Measurements from ENCODE around the gene SPOP.
"Not testable (repeated sequence)": the region's sequence is repeated elsewhere in the genome, so short reads cannot be mapped to it uniquely, and the experiment has no call there.

The SPOP gene

GRCh38 chr17:49677933-49678847 is at the start of gene SPOP:
Gene SPOP, minus strand, starts transcription at chr17:49678097. Its CDS starts 55,287 bp downstream, at chr17:49622810.
- DNase-seq (ENCODE audit: low read depth in 2 of 3, low spot score in 1 of 3) = peak; percentile 98 to 99 (median 99)

- no peak for DNase-seq (ENCODE audit: low read depth in 2 of 3, low spot score in 1 of 3)
Observed at GRCh38 chr17:49727380-49727779, 49.5 kb upstream of the SPOP start.

GRCh38 chr17:49725452-49726130 is 47.7 kb upstream of the SPOP start:
- DNase-seq (ENCODE audit: low read depth in 2 of 3, low spot score in 1 of 3) = no peak

GRCh38 chr17:49724552-49724951 is 46.7 kb upstream of the SPOP start:
- DNase-seq (ENCODE audit: low read depth in 2 of 3, low spot score in 1 of 3) = not testable (repeated sequence)

- DNase-seq (ENCODE audit: low read depth in 2 of 3, low spot score in 1 of 3) = no peak
Observed at GRCh38 chr17:49723423-49723822, 45.5 kb upstream of the SPOP start.

- no peak for DNase-seq (ENCODE audit: low read depth in 2 of 3, low spot score in 1 of 3)
Observed at GRCh38 chr17:49722066-49722465, 44.2 kb upstream of the SPOP start.

- peak in 1 of 3 donors; percentile 21 for DNase-seq (ENCODE audit: low read depth in 2 of 3, low spot score in 1 of 3)
Observed at GRCh38 chr17:49717371-49717861, 39.5 kb upstream of the SPOP start.

GRCh38 chr17:49716668-49717364 is 38.9 kb upstream of the SPOP start:
- DNase-seq (ENCODE audit: low read depth in 2 of 3, low spot score in 1 of 3) = no peak

- DNase-seq (ENCODE audit: low read depth in 2 of 3, low spot score in 1 of 3) = peak in 1 of 3 donors; percentile 34
Observed at GRCh38 chr17:49715717-49716279, 37.9 kb upstream of the SPOP start.

- peak in 1 of 3 donors; percentile 40 for DNase-seq (ENCODE audit: low read depth in 2 of 3, low spot score in 1 of 3)
Observed at GRCh38 chr17:49715216-49715615, 37.3 kb upstream of the SPOP start.

- no peak for DNase-seq (ENCODE audit: low read depth in 2 of 3, low spot score in 1 of 3)
Observed at GRCh38 chr17:49708515-49709183, 30.8 kb upstream of the SPOP start.

- peak; percentile 97 to 98 (median 97) for DNase-seq (ENCODE audit: low read depth in 2 of 3, low spot score in 1 of 3)
Observed at GRCh38 chr17:49707608-49708514, 30.0 kb upstream of the SPOP start, which contains the start of gene SLC35B1. Gene SLC35B1, minus strand, starts transcription at chr17:49707964. Its CDS starts 131 bp downstream, at chr17:49707833.

- DNase-seq (ENCODE audit: low read depth in 2 of 3, low spot score in 1 of 3) = no peak
Observed at GRCh38 chr17:49707246-49707607, 29.3 kb upstream of the SPOP start.

GRCh38 chr17:49705254-49705653 is 27.4 kb upstream of the SPOP start:
- DNase-seq (ENCODE audit: low read depth in 2 of 3, low spot score in 1 of 3) = no peak

- no peak for DNase-seq (ENCODE audit: low read depth in 2 of 3, low spot score in 1 of 3)
Observed at GRCh38 chr17:49703557-49704277, 25.8 kb upstream of the SPOP start.

- DNase-seq (ENCODE audit: low read depth in 2 of 3, low spot score in 1 of 3) = no peak
Observed at GRCh38 chr17:49700960-49701359, 23.1 kb upstream of the SPOP start.

- DNase-seq (ENCODE audit: low read depth in 2 of 3, low spot score in 1 of 3) = no peak
Observed at GRCh38 chr17:49699966-49700575, 22.2 kb upstream of the SPOP start.

- no peak for DNase-seq (ENCODE audit: low read depth in 2 of 3, low spot score in 1 of 3)
Observed at GRCh38 chr17:49698005-49698404, 20.1 kb upstream of the SPOP start.

All from stimulated activated CD4-positive, alpha-beta T cell treated with anti-CD3 and anti-CD28 coated beads, Interleukin-12 subunit alpha, Interleukin-12 subunit beta, amount 100 ng/mL, for 48 hours (primary cell).